GM20000 (cell line): ENCODE results near the gene AKAP6.

Source experiments
- DNase-seq: peaks from one replicate; pipeline ENCODE4 v3.0.0; 2012; ENCODE audit warnings: low spot score
- CTCF ChIP-seq: IDR thresholded peaks from 2 replicates; pipeline ENCODE4 v1.5.1; 2012; ENCODE audit warnings: mild to moderate bottlenecking, control low read depth; ENCODE audit errors: extremely low read depth, missing control alignments

AKAP6 gene

GRCh38 chr14:32329146-32329545 is at the start of gene AKAP6:
Gene AKAP6 (plus strand): TSS chr14:32329298. CDS start chr14:32433494, 104,196 bp downstream.
- DNase-seq, result no peak
- TF ChIP-seq CTCF, result no peak

GRCh38 chr14:32286602-32287001 is 42.5 kb upstream of the AKAP6 start:
- TF ChIP-seq CTCF, result no peak
- DNase-seq, result no peak

GRCh38 chr14:32296366-32296765 is 32.7 kb upstream of the AKAP6 start:
- no peak for DNase-seq
- no peak for TF ChIP-seq CTCF

- no peak for TF ChIP-seq CTCF
- no peak for DNase-seq
Observed at GRCh38 chr14:32298346-32298745, 30.8 kb upstream of the AKAP6 start.

- no peak for TF ChIP-seq CTCF
- DNase-seq, result no peak
Observed at GRCh38 chr14:32300136-32300535, 29.0 kb upstream of the AKAP6 start.

GRCh38 chr14:32303865-32304264 is 25.2 kb upstream of the AKAP6 start:
- TF ChIP-seq CTCF, result no peak
- no peak for DNase-seq

- TF ChIP-seq CTCF, result no peak
- DNase-seq, result no peak
Observed at GRCh38 chr14:32304296-32304695, 24.8 kb upstream of the AKAP6 start.
